Right lobe of liver (tissue), 4 donors: Measurements from ENCODE around the gene CFAP46.

Experiments used
- CTCF ChIP-seq, 4 donors: fragments of 200-600 bp in 3 of 4; fragments of 450-650 bp in 1 of 4; IDR thresholded peaks; one replicate each; pipeline versions ENCODE4 v1.5.1 to v1.8.0; 2016 to 2022; ENCODE audit warnings: antibody characterized with exemption in 4 of 4, mild to moderate bottlenecking in 2 of 4
- POLR2A ChIP-seq: fragments of 450-650 bp; IDR thresholded peaks from one replicate; pipeline ENCODE4 v1.6.1; 2017; ENCODE audit warnings: antibody characterized with exemption, mild to moderate bottlenecking
- donor health status: DM: no; HTN: no; CAD: no.
- donor health status: DM: no; HTN: no; CAD: no.
- donor health status: DM: no; HTN: yes; CAD: no.

GRCh38 chr10:132762267-132762666, 180.1 kb downstream of the CFAP46 start:
- TF ChIP-seq CTCF (IDR thresholded peaks at IDR 0.05) (no peak), POLR2A (no peak)
